Measurements from ENCODE around the gene KLK2. TPM values are rescaled to one million over a fixed set of nuclear protein-coding genes. Genes with fewer than 3 reads are reported as not detected.

KLK2 gene
- total RNA-seq = 0.96 TPM in 1 of 2 replicates, not detected in the other

DNA sequence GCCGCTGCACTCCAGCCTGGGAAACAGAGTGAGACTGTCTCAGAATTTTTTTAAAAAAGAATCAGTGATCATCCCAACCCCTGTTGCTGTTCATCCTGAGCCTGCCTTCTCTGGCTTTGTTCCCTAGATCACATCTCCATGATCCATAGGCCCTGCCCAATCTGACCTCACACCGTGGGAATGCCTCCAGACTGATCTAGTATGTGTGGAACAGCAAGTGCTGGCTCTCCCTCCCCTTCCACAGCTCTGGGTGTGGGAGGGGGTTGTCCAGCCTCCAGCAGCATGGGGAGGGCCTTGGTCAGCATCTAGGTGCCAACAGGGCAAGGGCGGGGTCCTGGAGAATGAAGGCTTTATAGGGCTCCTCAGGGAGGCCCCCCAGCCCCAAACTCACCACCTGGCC, at the start of gene KLK2:
TSS of gene KLK2 (plus strand) at position 384 of the 400 bp plus-strand sequence. CDS start 35 bp downstream, outside the sequence.
- TF ChIP-seq, protein P1, sequence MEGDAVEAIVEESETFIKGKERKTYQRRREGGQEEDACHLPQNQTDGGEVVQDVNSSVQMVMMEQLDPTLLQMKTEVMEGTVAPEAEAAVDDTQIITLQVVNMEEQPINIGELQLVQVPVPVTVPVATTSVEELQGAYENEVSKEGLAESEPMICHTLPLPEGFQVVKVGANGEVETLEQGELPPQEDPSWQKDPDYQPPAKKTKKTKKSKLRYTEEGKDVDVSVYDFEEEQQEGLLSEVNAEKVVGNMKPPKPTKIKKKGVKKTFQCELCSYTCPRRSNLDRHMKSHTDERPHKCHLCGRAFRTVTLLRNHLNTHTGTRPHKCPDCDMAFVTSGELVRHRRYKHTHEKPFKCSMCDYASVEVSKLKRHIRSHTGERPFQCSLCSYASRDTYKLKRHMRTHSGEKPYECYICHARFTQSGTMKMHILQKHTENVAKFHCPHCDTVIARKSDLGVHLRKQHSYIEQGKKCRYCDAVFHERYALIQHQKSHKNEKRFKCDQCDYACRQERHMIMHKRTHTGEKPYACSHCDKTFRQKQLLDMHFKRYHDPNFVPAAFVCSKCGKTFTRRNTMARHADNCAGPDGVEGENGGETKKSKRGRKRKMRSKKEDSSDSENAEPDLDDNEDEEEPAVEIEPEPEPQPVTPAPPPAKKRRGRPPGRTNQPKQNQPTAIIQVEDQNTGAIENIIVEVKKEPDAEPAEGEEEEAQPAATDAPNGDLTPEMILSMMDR (IDR thresholded peaks at IDR 0.05; ENCODE audit: insufficient read depth, low read length, poor library complexity, severe bottlenecking) = no peak
- H3K36me3 ChIP-seq (ENCODE audit: control insufficient read depth, insufficient read depth, low read length) = no peaks in the 10 kb centered on the region
- H3K4me3 ChIP-seq (ENCODE audit: low read depth, low read length) = no peak within 1 kb of the TSS
- H3K27me3 ChIP-seq (ENCODE audit: control insufficient read depth, insufficient read depth, low read length) = peaks cover 11% of the 10 kb centered on the region
- DNase-seq (ENCODE audit: low read depth) = no peak

DNA sequence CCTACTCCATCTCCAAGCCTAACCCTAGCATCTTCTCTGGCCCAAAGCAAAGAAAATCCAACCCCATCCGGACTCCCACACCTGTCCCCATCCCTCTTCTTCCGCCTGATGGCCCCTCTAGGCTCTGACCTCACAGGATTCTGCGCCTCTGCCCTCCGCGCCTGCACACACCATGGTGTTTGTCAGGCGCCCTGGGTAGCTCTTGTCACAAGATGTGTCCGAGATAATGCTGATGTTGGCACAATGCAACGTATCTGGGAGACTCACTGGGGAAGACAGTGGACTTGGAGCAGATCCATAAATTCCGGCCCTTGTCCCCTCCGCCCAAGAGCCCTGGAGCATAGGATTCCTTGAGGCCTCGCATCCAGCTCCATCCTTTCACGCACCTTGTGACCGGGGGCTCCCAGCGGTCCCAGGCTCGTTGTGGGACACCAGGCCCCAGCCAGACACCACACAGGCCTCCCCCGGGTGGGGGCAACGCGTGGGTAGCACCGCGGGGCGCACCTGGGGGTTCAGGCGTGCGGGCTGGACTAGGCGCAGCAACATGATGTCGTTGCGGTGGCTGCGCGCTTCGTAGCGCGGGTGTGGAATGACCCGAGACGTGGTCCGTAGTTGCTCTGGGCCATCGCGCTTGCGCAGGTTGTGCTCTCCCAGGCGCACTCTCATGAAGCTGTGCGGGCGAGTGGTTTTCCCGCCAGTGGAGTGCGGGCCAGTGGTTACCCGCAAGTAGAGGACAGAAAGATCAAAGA, 46.6 kb upstream of the KLK2 start:
- no peak overlapping the region for H3K4me3 ChIP-seq (ENCODE audit: low read depth, low read length)
- TF ChIP-seq, protein P1 (IDR thresholded peaks at IDR 0.05; ENCODE audit: insufficient read depth, low read length, poor library complexity, severe bottlenecking) = no peak
- H3K36me3 ChIP-seq (ENCODE audit: control insufficient read depth, insufficient read depth, low read length) = no peaks in the 10 kb centered on the region
- DNase-seq (ENCODE audit: low read depth) = no peak
- peaks cover 9% of the 10 kb centered on the region for H3K27me3 ChIP-seq (ENCODE audit: control insufficient read depth, insufficient read depth, low read length)

- H3K4me3 ChIP-seq (ENCODE audit: low read depth, low read length) = no peak overlapping the region
Observed at GRCh38 chr19:50827476-50827875, 45.8 kb upstream of the KLK2 start.

DNA sequence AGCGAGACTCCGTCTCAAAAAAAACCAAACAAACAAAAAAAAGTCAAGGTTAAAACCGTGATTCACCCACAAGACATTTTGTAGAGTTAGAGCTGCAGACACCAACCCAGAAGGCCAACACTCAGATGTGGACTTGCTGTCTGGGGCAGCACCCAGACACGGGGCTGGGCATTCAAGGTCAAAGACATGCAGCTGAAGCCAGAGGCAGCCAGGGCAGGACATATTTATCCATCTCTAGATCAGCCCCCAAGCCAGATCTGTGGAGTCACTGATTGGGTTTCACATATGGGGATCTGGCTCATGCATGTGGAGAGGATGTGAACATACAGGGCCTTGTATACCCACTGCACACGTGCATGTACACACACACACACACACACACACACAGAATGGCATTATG, 43.4 kb upstream of the KLK2 start:
- H3K4me3 ChIP-seq (ENCODE audit: low read depth, low read length) = no peak overlapping the region
- TF ChIP-seq, protein P1 (IDR thresholded peaks at IDR 0.05; ENCODE audit: insufficient read depth, low read length, poor library complexity, severe bottlenecking) = no peak
- no peak for DNase-seq (ENCODE audit: low read depth)
- no peaks in the 10 kb centered on the region for H3K27me3 ChIP-seq (ENCODE audit: control insufficient read depth, insufficient read depth, low read length)
- no peaks in the 10 kb centered on the region for H3K36me3 ChIP-seq (ENCODE audit: control insufficient read depth, insufficient read depth, low read length)

More at GRCh38 chr19:50827476-50827875, 45.8 kb upstream of the KLK2 start:
- DNase-seq (ENCODE audit: low read depth) = no peak
- TF ChIP-seq, protein P1 (IDR thresholded peaks at IDR 0.05; ENCODE audit: insufficient read depth, low read length, poor library complexity, severe bottlenecking) = no peak
- H3K27me3 ChIP-seq (ENCODE audit: control insufficient read depth, insufficient read depth, low read length) = peaks cover 3% of the 10 kb centered on the region
- H3K36me3 ChIP-seq (ENCODE audit: control insufficient read depth, insufficient read depth, low read length) = no peaks in the 10 kb centered on the region

- Histone ChIP-seq H3K4me3 (ENCODE audit: low read depth, low read length) (no peak overlapping the region), H3K36me3 (ENCODE audit: control insufficient read depth, insufficient read depth, low read length) (no peaks in the 10 kb centered on the region), H3K27me3 (ENCODE audit: control insufficient read depth, insufficient read depth, low read length) (no peaks in the 10 kb centered on the region)
- TF ChIP-seq, protein P1 (IDR thresholded peaks at IDR 0.05; ENCODE audit: insufficient read depth, low read length, poor library complexity, severe bottlenecking) = no peak
- no peak for DNase-seq (ENCODE audit: low read depth)
Observed at GRCh38 chr19:50830266-50831025, 42.8 kb upstream of the KLK2 start.
